Central memory CD4-positive, alpha-beta T cell (primary cell): ENCODE measurements around the gene MBD2.

Experiments
- DNase-seq: peaks from one replicate; pipeline ENCODE4 v3.0.0; 2022

The MBD2 gene

DNA sequence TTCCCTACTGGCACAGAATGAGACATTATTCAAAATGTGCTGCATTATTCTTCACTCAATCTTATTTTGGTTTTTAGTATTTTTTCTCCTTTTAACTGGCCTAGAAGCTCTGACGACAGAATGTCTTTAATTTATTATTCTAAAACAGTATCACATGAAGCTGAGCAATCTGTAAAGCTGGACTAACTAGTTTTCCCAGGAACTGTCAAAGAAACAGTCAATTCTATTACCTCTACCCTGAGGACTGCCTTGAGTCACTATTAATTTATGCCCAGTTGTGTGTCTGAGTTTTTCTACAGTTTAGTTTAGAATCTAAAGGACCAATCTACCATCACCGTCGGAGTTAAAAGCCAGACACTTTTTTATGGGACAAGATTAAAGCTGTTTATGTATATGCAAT lies 31.6 kb downstream of the MBD2 start:
- DNase-seq = no peak

DNA sequence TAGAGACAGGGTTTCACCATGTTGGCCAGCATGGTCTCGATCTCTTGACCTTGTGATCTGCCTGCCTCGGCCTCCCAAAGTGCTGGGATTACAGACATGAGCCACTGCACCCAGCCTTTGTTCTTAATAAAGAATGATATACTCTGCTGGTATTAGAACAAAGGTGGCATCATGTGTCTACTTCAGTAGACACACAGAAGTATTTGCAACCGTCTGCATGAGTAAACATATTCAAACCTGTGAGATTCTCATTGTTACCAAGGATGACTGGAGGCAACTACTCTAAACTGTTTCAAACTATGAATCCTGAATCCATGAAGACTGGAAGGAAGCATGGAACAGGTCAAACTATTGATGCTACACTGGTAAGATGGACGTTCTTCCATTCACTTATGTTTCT lies 32.1 kb downstream of the MBD2 start:
- no peak for DNase-seq

DNA sequence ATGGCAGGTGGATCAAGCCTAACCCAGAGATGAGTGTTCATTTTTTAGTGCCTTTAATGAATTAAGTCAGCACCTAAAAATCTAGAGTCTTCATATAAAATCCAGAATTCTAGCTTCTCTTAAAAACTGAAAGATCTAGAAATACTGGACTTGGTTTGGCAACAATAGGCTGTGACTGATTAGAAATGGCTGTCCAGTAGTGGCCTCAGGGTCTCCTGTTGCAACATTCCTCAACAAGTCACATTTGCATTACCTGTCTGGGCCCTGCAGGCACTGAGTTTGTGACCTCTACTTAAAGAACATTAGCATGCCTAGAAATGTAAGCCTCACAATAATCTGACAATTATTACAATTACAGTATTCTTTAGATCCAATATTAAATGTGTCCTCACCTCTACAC lies 33.1 kb downstream of the MBD2 start:
- DNase-seq = no peak

DNA sequence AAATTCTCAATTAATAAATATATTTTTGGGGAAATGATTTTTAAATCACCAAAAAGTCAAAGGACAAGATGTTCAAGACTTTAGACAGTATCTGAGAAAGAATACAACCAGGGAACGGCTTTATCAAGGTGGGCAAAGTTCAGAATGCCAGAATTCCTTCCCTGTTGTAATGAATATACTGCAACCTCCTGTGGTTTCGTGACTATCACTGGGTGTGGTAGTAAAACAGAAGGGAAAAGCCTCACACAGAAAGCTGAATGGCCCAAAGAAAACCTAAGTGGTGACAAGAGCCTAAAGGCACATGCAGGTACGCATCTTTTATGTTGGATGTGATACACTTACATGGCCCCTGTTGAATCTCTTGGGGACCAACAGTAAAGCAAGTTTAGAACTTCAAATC lies 37.1 kb downstream of the MBD2 start:
- no peak for DNase-seq

- no peak for DNase-seq
Observed at GRCh38 chr18:54184836-54185235, 39.6 kb downstream of the MBD2 start.

- DNase-seq = no peak
Observed at GRCh38 chr18:54183390-54183789, 41.1 kb downstream of the MBD2 start.

DNA sequence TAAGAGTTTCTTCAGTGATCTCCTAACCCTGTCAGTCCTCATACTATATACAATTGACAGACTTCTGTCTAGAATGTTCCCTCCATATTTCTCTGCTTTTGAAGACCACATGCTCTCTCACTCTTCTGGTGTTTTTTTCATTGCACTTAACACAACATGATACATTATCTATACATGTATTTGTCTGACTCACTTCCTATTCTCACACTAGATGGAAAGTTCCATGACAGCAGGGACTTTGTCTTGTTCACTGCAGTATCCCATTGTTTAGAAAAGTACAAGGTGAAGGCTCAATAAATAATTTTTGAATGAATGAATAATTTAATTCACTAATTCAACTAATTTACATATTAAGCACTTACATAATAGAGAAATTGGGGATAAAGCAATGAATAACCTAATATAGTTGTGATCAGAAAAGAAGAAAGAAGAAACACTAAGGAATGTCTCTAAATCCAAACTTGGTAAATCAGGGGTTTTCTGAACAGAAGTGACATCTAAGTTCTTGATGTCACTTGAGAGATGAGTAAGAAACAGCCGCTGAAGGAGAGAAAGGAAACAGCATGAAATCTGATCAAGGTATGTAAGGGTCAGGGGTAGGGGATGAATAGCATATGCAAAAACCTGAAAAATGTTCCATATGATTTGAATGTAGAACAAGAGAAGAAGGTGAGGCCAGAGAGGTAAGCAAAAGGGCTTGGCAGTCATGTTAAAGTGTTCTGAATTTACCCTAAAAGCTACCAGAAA lies 42.4 kb downstream of the MBD2 start:
- DNase-seq = no peak

GRCh38 chr18:54173980-54174630 lies 50.4 kb downstream of the MBD2 start:
- no peak for DNase-seq

DNA sequence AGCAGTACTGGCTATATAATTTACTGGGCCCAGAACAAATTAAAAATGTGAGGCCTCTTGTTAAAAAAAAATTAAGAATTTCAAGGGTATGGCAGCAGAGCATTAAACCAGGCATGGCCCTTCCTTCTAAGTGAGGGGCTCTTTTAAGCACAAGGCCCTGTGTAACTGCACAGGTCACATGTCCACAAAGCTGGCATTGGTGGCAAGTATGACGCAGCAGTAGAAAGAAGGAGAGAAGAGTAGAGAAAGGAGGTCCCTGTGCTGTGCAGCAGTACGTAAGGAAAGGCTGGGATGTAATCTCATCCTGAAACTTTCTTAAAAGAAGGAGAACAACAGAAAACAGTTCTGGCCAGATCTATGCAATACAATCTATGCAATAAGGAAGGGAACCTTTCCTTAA lies 51.2 kb downstream of the MBD2 start:
- DNase-seq = no peak

GRCh38 chr18:54169431-54170403 lies 54.8 kb downstream of the MBD2 start:
- no peak for DNase-seq

GRCh38 chr18:54165450-54165849 lies 59.0 kb downstream of the MBD2 start:
- no peak for DNase-seq

DNA sequence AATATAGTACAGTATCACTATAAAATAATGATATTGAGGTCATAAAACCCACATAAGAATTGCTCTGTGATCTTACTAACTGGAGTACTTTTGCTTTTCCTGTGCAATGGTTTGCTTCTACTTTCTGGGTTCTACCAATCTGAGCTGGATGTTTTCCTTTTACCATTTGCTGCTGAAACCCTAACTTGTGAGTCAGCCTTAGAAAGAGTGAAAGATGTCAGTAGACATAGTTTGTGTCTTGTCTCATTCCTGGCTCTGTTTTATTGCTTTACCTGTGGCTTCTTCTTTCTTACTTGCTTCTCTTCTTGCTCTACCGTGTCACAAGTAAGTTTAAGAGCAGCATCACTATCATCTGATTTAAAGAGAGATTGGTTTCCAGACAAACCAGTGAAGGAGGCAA lies 61.0 kb downstream of the MBD2 start:
- DNase-seq = no peak

GRCh38 chr18:54162431-54162830 lies 62.0 kb downstream of the MBD2 start:
- no peak for DNase-seq

GRCh38 chr18:54161267-54161666 lies 63.2 kb downstream of the MBD2 start:
- DNase-seq = no peak

DNA sequence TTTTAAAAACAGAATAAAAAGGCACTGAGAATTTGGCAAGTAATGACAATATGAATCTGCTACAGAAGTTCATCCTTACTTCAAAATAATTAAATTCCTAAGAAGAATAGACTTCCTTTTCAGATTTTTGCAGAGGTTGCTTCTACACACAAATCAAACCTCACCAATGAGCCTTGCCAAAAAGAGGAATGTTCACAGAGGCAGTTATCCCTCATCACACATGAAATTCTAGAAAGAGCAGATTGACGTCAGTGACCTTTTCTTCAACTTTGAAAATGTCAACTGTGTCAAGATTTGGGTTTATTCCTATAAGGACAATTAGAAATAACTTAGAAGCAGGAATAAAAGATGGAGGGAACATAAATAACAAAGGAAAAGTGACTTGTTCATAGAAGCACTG lies 64.6 kb downstream of the MBD2 start:
- DNase-seq = no peak

- DNase-seq = no peak
Observed at GRCh38 chr18:54157646-54158385, 66.7 kb downstream of the MBD2 start.

- no peak for DNase-seq
Observed at GRCh38 chr18:54155412-54155811, 69.1 kb downstream of the MBD2 start.

DNA sequence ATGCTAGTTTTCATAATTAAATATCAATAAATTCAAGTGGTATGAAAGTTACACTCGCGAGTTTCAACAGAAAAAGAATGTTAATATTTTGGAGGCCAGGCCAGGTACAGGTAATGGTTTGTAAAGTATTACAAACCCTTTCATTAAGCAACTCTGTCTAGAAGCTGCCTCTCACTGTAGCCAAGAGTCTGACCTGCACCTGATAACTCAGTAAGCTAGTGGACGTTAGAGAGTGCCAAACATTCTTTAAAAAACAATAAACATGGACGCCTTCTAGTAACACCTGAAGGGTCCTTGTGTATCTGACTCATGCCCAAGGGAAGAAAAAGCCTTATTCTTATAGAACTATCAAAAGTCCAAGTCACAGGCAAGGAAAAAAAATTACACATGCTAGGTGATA lies 70.2 kb downstream of the MBD2 start:
- DNase-seq = no peak

DNA sequence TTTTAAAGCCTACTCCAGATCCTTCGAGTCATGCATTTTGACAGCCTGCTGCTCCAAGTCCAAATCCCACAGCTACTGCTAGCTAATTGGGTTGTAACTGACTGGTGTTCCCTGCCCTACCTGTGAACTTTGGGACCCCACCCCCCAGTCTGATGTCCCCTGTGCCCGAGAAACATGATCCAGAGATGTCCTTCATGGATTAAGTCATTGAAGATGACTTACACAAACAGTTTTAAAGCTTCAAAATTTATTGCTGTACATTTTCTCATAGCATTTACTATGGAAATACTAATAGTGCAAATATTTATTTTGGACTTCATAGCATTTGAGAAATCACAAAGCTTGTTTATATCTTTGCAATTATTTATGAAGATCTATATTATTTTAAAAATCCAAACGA lies 73.1 kb downstream of the MBD2 start:
- no peak for DNase-seq

DNA sequence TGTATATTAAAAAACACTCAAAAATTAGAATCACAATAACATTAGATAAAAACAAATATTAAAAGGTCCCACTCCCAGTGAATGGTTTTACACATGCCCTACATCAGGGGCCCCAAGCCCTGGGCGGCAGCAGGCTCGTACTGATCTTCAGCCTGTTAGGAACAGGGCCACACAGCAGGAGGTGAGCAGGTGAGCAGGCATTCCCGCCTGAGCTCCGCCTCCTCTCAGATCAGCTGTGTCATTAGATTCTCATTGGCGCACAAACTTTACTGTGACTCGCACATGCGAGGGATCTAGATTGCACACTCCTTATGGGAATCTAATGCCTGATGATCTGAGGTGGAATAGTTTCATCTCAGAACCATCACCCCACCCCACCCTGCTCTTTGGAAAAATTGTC lies 74.2 kb downstream of the MBD2 start:
- no peak for DNase-seq

DNA sequence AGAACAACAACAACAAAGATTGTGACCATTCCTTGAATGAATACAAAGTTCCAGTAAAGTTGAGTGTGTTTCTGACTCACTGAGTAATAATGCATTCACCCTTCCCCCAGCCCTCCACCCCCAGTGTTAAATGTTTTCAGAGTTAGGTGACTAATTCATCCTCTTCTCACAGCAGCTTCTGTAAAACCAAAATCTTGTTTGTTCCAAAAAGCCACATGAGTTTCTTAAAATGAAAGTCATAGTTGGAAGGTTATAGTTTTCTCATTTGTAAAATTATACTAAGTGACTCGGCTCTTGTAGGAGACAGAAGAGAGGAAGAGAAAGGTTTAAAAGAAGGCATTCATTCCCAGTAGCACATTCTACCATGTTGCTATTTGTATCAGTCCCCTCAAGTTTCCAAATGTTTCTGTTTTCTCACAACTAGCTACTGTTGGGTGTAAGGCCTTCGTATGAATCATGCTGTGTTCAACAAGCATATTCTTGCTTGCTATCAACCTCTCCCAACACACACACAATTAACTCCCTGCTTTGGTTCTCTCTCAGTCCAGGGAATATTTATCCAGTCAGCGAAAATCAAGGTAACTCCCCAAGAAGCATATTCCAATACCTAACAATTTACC lies 75.3 kb downstream of the MBD2 start:
- no peak for DNase-seq

GRCh38 chr18:54148678-54149077 lies 75.8 kb downstream of the MBD2 start:
- no peak for DNase-seq
